Omental fat pad (tissue), 4 donors: ENCODE data around the gene RYR2. TPM values are rescaled to one million over a fixed set of nuclear protein-coding genes. Genes with fewer than 3 reads are reported as not detected.
A peak's percentile ranks its signal among the peaks of the same experiment; 100 is the strongest.

ENCODE experiments used
- ATAC-seq: fragments of 150-250 bp; one replicate; pipeline ENCODE4 v1.9.1; 2016; ENCODE audit warnings: mild to moderate bottlenecking, moderate library complexity; ENCODE audit not compliant: low FRiP score
- DNase-seq: peaks from one replicate; pipeline ENCODE4 v3.0.0-alpha.2; 2019; ENCODE audit warnings: low spot score
- CTCF ChIP-seq, 3 donors: fragments of 450-650 bp; IDR thresholded peaks; one replicate each; pipeline ENCODE4 v1.5.1; 2016 to 2017; ENCODE audit warnings: antibody characterized with exemption in 3 of 3, mild to moderate bottlenecking in 3 of 3, moderate library complexity in 2 of 3
- total RNA-seq, 4 donors: library from RNA; depleted of rRNA; stranded (reverse); fragments of >200 nt; gene quantifications; one replicate each; pipeline ENCODE4 v1.1.0, GENCODE V29; 2016

RYR2 gene
- total RNA-seq, 4 donors from 2014 or later = 0.19 to 2.4 (median 1.2) TPM

GRCh38 chr1:237863234-237863633, 821.2 kb downstream of the RYR2 start:
- no peak for DNase-seq
- ATAC-seq = no peak
- TF ChIP-seq CTCF (IDR thresholded peaks at IDR 0.05) = no peak

DNA sequence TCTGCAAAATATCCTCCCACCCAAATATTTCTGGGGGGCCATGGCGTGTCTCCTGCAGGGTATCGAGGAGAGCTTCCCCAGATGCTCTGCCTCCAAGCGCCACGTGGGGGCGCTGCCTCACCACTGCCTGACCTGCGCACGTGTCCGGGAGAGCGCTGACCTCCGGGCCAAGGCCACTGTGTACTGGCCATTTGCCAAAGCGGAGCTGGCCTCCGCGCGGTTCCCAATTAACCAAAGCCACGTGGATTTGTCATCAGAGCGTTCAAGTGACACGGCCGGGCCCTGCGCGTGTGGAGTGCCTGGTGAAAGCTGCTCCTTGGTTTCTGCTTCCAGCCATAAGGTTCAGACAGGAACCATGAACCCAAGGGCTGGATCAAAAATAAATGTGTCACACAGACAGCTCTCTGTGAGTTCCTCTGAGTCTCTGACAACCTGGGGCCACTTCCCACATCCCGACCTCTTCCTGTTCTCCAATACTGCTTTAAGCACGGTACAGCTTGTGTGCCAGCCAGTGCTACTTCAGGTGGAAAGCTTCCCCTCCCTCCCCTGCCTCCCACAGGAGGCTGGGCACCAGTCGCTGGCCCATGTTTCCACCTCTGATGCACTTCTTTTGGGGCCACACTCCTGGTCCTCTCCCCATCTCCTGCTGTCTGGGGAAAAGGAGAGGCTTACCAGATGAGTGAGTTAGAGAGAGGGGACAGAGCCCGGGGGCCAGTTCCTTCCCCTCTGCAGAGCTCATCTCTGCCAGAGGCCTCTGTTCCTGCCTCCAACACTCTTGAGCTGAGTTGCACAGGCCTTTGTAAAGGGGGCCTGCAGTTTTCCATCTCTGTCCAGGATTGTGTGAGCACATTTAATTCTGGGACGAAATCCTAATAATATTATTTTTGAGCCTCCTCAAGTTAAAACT, 822.6 kb downstream of the RYR2 start:
- TF ChIP-seq CTCF (IDR thresholded peaks at IDR 0.05) = peak in 1 of 3 donors; percentile 27
- no peak for ATAC-seq
- peak; percentile 24 for DNase-seq

- ATAC-seq = no peak
- no peak for DNase-seq
- TF ChIP-seq CTCF (IDR thresholded peaks at IDR 0.05) = no peak
Measured at GRCh38 chr1:237867380-237867888, 825.5 kb downstream of the RYR2 start.

DNA sequence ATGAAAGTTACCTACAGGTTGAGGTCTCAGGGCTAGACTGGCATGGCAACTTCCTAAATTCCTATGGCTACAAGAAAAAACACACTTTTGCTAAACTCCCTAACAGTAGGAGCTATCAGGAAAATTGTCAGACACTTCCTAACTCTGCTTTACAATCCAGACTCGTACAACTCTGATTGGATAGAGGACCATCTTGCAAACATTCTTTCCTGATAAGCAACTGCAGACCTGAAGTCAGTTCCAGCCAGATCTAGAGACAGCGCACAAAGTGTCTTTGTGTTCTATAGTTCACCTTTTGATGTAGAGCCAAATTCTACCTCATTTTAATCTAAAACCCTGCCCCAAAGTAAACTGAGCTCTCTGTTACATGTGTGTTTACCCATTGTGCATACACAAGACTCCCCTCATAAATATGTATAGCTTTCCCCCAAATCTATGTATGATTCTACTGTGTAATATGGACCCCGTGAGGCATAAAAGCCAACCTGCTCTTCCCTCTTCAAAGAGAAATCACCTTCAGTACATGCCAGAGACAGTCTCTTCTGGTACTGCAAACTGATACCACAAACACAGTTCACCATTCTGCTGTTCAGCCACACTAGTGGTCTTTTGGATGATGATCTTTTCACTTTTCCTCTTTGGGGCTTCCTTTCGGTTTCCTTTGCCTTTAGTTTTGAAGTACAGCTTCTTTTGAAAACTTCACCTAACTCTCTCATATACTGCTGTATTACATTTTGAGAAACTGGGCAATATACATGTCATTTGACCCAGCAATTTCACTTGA, 827.0 kb downstream of the RYR2 start:
- no peak for ATAC-seq
- no peak for TF ChIP-seq CTCF (IDR thresholded peaks at IDR 0.05)
- DNase-seq = no peak

GRCh38 chr1:237873487-237874211, 831.7 kb downstream of the RYR2 start:
- ATAC-seq = no peak
- DNase-seq = no peak
- no peak for TF ChIP-seq CTCF (IDR thresholded peaks at IDR 0.05)

GRCh38 chr1:237875291-237875690, 833.3 kb downstream of the RYR2 start:
- no peak for DNase-seq
- TF ChIP-seq CTCF (IDR thresholded peaks at IDR 0.05) = no peak
- no peak for ATAC-seq
